Activated CD4-positive, alpha-beta memory T cell treated with anti-CD3 and anti-CD28 coated beads, Interleukin-2, amount 10 ng/mL, durations not matched to agents 7 days and 5 days (primary cell): Measurements from ENCODE around the gene MCTP1. TPM values are rescaled to one million over a fixed set of nuclear protein-coding genes. Genes with fewer than 3 reads are reported as not detected.

Experiments
- CTCF ChIA-PET: fragments of 350-600 bp; sonication (Branson Sonifier 250); formaldehyde crosslinking; loops from one replicate; lab custom pipeline; 2021; ENCODE audit warnings: antibody characterized with exemption, inconsistent platforms; lab: Charles Lee
- POLR2A ChIA-PET: fragments of 350-600 bp; sonication (Branson Sonifier 250); formaldehyde crosslinking; loops from one replicate; lab custom pipeline; 2021; ENCODE audit warnings: antibody characterized with exemption; lab: Charles Lee
- DNase-seq: peaks from one replicate; pipeline ENCODE4 v3.0.0-alpha.2; 2020
- H3K27ac Mint-ChIP-seq: one replicate; pipeline ENCODE4 v1.8.0; 2021; ENCODE audit warnings: mild to moderate bottlenecking, mixed read lengths
- H3K27me3 Mint-ChIP-seq: one replicate; pipeline ENCODE4 v1.8.0; 2021; ENCODE audit warnings: mixed read lengths
- H3K36me3 Mint-ChIP-seq: one replicate; pipeline ENCODE4 v1.8.0; 2021; ENCODE audit warnings: low read depth, mixed read lengths
- H3K4me1 Mint-ChIP-seq: one replicate; pipeline ENCODE4 v1.8.0; 2021; ENCODE audit warnings: mixed read lengths
- H3K4me3 Mint-ChIP-seq: one replicate; pipeline ENCODE4 v1.8.0; 2021; ENCODE audit warnings: mild to moderate bottlenecking, mixed read lengths
- H3K9me3 Mint-ChIP-seq: one replicate; pipeline ENCODE4 v1.8.0; 2021; ENCODE audit warnings: mixed read lengths
- total RNA-seq, 2 experiments: library from RNA; stranded (reverse); gene quantifications; one replicate each; pipeline ENCODE4 v1.2.3, GENCODE V29; 2021

Gene MCTP1
- total RNA-seq, 2 experiments from 2014 or later, result not detected

GRCh38 chr5:95043648-95044047 is 241.2 kb downstream of the MCTP1 start:
- CTCF ChIA-PET, result no interaction called here
- H3K4me3 Mint-ChIP-seq, result no peak overlapping the region
- no peaks in the 10 kb centered on the region for H3K9me3 Mint-ChIP-seq
- no peaks in the 10 kb centered on the region for H3K4me1 Mint-ChIP-seq
- no peak for DNase-seq
- no peaks in the 10 kb centered on the region for H3K27me3 Mint-ChIP-seq
- H3K27ac Mint-ChIP-seq, result no peak overlapping the region
- POLR2A ChIA-PET, result no interaction called here
- no peaks in the 10 kb centered on the region for H3K36me3 Mint-ChIP-seq

- no peaks in the 10 kb centered on the region for H3K9me3 Mint-ChIP-seq
- no peak for DNase-seq
- H3K4me3 Mint-ChIP-seq, result no peak overlapping the region
- CTCF ChIA-PET, result no interaction called here
- POLR2A ChIA-PET, result no interaction called here
- H3K27me3 Mint-ChIP-seq, result no peaks in the 10 kb centered on the region
- H3K36me3 Mint-ChIP-seq, result no peaks in the 10 kb centered on the region
- no peak overlapping the region for H3K27ac Mint-ChIP-seq
- H3K4me1 Mint-ChIP-seq, result no peaks in the 10 kb centered on the region
Measured at GRCh38 chr5:95043234-95043633, 241.7 kb downstream of the MCTP1 start.

GRCh38 chr5:95042037-95042436 is 242.9 kb downstream of the MCTP1 start:
- DNase-seq, result no peak
- H3K27ac Mint-ChIP-seq, result no peak overlapping the region
- ChIA-PET POLR2A (no interaction called here), CTCF (no interaction called here)
- no peaks in the 10 kb centered on the region for H3K9me3 Mint-ChIP-seq
- H3K36me3 Mint-ChIP-seq, result no peaks in the 10 kb centered on the region
- no peaks in the 10 kb centered on the region for H3K4me1 Mint-ChIP-seq
- H3K4me3 Mint-ChIP-seq, result no peak overlapping the region
- H3K27me3 Mint-ChIP-seq, result no peaks in the 10 kb centered on the region

GRCh38 chr5:95035891-95036685 is 248.8 kb downstream of the MCTP1 start:
- Mint-ChIP-seq H3K36me3 (no peaks in the 10 kb centered on the region), H3K4me3 (no peak overlapping the region), H3K27ac (no peak overlapping the region), H3K9me3 (no peaks in the 10 kb centered on the region), H3K27me3 (no peaks in the 10 kb centered on the region), H3K4me1 (no peaks in the 10 kb centered on the region)
- POLR2A ChIA-PET, result no interaction called here
- CTCF ChIA-PET, result no interaction called here
- DNase-seq, result no peak

- POLR2A ChIA-PET, result no interaction called here
Measured at GRCh38 chr5:95032801-95033200, 252.1 kb downstream of the MCTP1 start.

GRCh38 chr5:95029569-95030366 is 255.1 kb downstream of the MCTP1 start:
- ChIA-PET POLR2A (no interaction called here), CTCF (no interaction called here)
- Mint-ChIP-seq H3K36me3 (no peaks in the 10 kb centered on the region), H3K27ac (no peak overlapping the region), H3K4me3 (no peak overlapping the region), H3K27me3 (no peaks in the 10 kb centered on the region), H3K4me1 (no peaks in the 10 kb centered on the region), H3K9me3 (peaks cover 2% of the 10 kb centered on the region)
- no peak for DNase-seq

More at GRCh38 chr5:95032801-95033200, 252.1 kb downstream of the MCTP1 start:
- Mint-ChIP-seq H3K36me3 (no peaks in the 10 kb centered on the region), H3K9me3 (peaks cover 2% of the 10 kb centered on the region), H3K27ac (no peak overlapping the region), H3K4me1 (no peaks in the 10 kb centered on the region), H3K27me3 (no peaks in the 10 kb centered on the region), H3K4me3 (no peak overlapping the region)
- CTCF ChIA-PET, result no interaction called here
- no peak for DNase-seq

GRCh38 chr5:95027775-95028174 is 257.1 kb downstream of the MCTP1 start:
- Mint-ChIP-seq H3K27me3 (peaks cover 1% of the 10 kb centered on the region), H3K4me1 (no peaks in the 10 kb centered on the region), H3K36me3 (no peaks in the 10 kb centered on the region), H3K27ac (no peak overlapping the region), H3K9me3 (peaks cover 2% of the 10 kb centered on the region), H3K4me3 (no peak overlapping the region)
- no peak for DNase-seq
- ChIA-PET CTCF (interaction anchor here (0.9 kb wide), 1 partner anchor 21 kb away, joined by 3 read pairs; no protein-coding TSS in a partner anchor), POLR2A (no interaction called here)

GRCh38 chr5:95027151-95027721 is 257.7 kb downstream of the MCTP1 start:
- peaks cover 2% of the 10 kb centered on the region for H3K9me3 Mint-ChIP-seq
- H3K4me1 Mint-ChIP-seq, result no peaks in the 10 kb centered on the region
- CTCF ChIA-PET, result no interaction called here
- POLR2A ChIA-PET, result no interaction called here
- H3K36me3 Mint-ChIP-seq, result no peaks in the 10 kb centered on the region
- DNase-seq, result no peak
- H3K4me3 Mint-ChIP-seq, result no peak overlapping the region
- H3K27ac Mint-ChIP-seq, result no peak overlapping the region
- H3K27me3 Mint-ChIP-seq, result peaks cover 5% of the 10 kb centered on the region

GRCh38 chr5:95026718-95027117 is 258.2 kb downstream of the MCTP1 start:
- no peak overlapping the region for H3K4me3 Mint-ChIP-seq
- peaks cover 6% of the 10 kb centered on the region for H3K27me3 Mint-ChIP-seq
- no peaks in the 10 kb centered on the region for H3K36me3 Mint-ChIP-seq
- peaks cover 2% of the 10 kb centered on the region for H3K9me3 Mint-ChIP-seq
- H3K4me1 Mint-ChIP-seq, result no peaks in the 10 kb centered on the region
- POLR2A ChIA-PET, result no interaction called here
- H3K27ac Mint-ChIP-seq, result no peak overlapping the region
- CTCF ChIA-PET, result no interaction called here
- DNase-seq, result no peak

GRCh38 chr5:95022967-95023695 is 261.8 kb downstream of the MCTP1 start:
- peaks cover 8% of the 10 kb centered on the region for H3K27me3 Mint-ChIP-seq
- POLR2A ChIA-PET, result no interaction called here
- H3K27ac Mint-ChIP-seq, result no peak overlapping the region
- CTCF ChIA-PET, result no interaction called here
- no peaks in the 10 kb centered on the region for H3K9me3 Mint-ChIP-seq
- no peaks in the 10 kb centered on the region for H3K4me1 Mint-ChIP-seq
- no peak for DNase-seq
- no peaks in the 10 kb centered on the region for H3K36me3 Mint-ChIP-seq
- H3K4me3 Mint-ChIP-seq, result no peak overlapping the region

- Mint-ChIP-seq H3K27me3 (peaks cover 8% of the 10 kb centered on the region), H3K4me1 (no peaks in the 10 kb centered on the region), H3K27ac (no peak overlapping the region), H3K4me3 (no peak overlapping the region), H3K9me3 (no peaks in the 10 kb centered on the region), H3K36me3 (no peaks in the 10 kb centered on the region)
- CTCF ChIA-PET, result no interaction called here
- no peak for DNase-seq
- POLR2A ChIA-PET, result no interaction called here
Measured at GRCh38 chr5:95020345-95020744, 264.5 kb downstream of the MCTP1 start.

GRCh38 chr5:95018946-95019345 is 265.9 kb downstream of the MCTP1 start:
- Mint-ChIP-seq H3K4me1 (no peaks in the 10 kb centered on the region), H3K9me3 (no peaks in the 10 kb centered on the region), H3K27ac (no peak overlapping the region), H3K36me3 (no peaks in the 10 kb centered on the region), H3K27me3 (peaks cover 8% of the 10 kb centered on the region), H3K4me3 (no peak overlapping the region)
- ChIA-PET POLR2A (no interaction called here), CTCF (no interaction called here)
- no peak for DNase-seq

GRCh38 chr5:95018511-95018910 is 266.4 kb downstream of the MCTP1 start:
- ChIA-PET POLR2A (no interaction called here), CTCF (no interaction called here)
- peaks cover 8% of the 10 kb centered on the region for H3K27me3 Mint-ChIP-seq
- H3K27ac Mint-ChIP-seq, result no peak overlapping the region
- H3K4me1 Mint-ChIP-seq, result no peaks in the 10 kb centered on the region
- no peak overlapping the region for H3K4me3 Mint-ChIP-seq
- DNase-seq, result no peak
- H3K9me3 Mint-ChIP-seq, result no peaks in the 10 kb centered on the region
- H3K36me3 Mint-ChIP-seq, result no peaks in the 10 kb centered on the region
